PC-9 (cell line): ENCODE results near the gene TLR3. TPM values are rescaled to one million over a fixed set of nuclear protein-coding genes. Genes with fewer than 3 reads are reported as not detected.
"Not testable (repeated sequence)": the region's sequence is repeated elsewhere in the genome, so short reads cannot be mapped to it uniquely, and the experiment has no call there.

Experiments
- BruUV-seq: library from RNA; stranded (reverse); fragments of 400-500 nt; replicated peaks from 2 replicates; lab custom pipeline; 2021; lab: Mats Ljungman, UMichigan
- CTCF ChIA-PET: fragments of 300-600 bp; sonication (Branson Sonifier 250); formaldehyde crosslinking; loops from one replicate; lab custom pipeline; 2022; ENCODE audit warnings: antibody characterized with exemption; lab: Charles Lee
- POLR2A ChIA-PET: fragments of 300-600 bp; sonication (Branson Sonifier 250); formaldehyde crosslinking; loops from one replicate; lab custom pipeline; 2022; ENCODE audit warnings: antibody characterized with exemption; ENCODE audit not compliant: unreplicated experiment; lab: Charles Lee
- DNase-seq, 2 experiments: peaks; one replicate each; pipeline versions ENCODE4 v3.0.0 to v3.0.0-alpha.2; 2015 to 2022; ENCODE audit warnings: mixed read lengths in 1 of 2
- H2AFZ ChIP-seq: fragments of 200-600 bp; sonication (generic); 2 replicates; pipeline ENCODE4 v1.8.1; 2017; ENCODE audit warnings: antibody characterized with exemption
- H3F3A ChIP-seq: fragments of 200-600 bp; sonication (generic); 2 replicates; pipeline ENCODE4 v1.8.1; 2017; ENCODE audit warnings: antibody characterized with exemption, mild to moderate bottlenecking, low read depth; ENCODE audit not compliant: insufficient read depth
- H3K27ac ChIP-seq: fragments of 200-600 bp; sonication (generic); 2 replicates; pipeline ENCODE4 v1.6.1; 2016; ENCODE audit warnings: mixed run types
- H3K27me3 ChIP-seq: fragments of 200-600 bp; sonication (generic); 2 replicates; pipeline ENCODE4 v1.6.1; 2016; ENCODE audit warnings: low read depth, mixed run types; ENCODE audit not compliant: insufficient read depth
- H3K36me3 ChIP-seq: fragments of 200-600 bp; sonication (generic); 2 replicates; pipeline ENCODE4 v1.6.1; 2016; ENCODE audit warnings: low read depth, mixed run types
- H3K4me1 ChIP-seq: fragments of 200-600 bp; sonication (generic); replicated peaks from 2 replicates; pipeline ENCODE4 v1.6.1; 2016; ENCODE audit warnings: mixed run types; ENCODE audit not compliant: insufficient read depth
- H3K4me2 ChIP-seq: fragments of 200-600 bp; sonication (generic); 2 replicates; pipeline ENCODE4 v1.6.1; 2017; ENCODE audit warnings: mixed run types
- H3K4me3 ChIP-seq: fragments of 200-600 bp; sonication (generic); 2 replicates; pipeline ENCODE4 v1.6.1; 2016; ENCODE audit warnings: mixed run types
- H3K79me2 ChIP-seq: fragments of 200-600 bp; sonication (generic); 2 replicates; pipeline ENCODE4 v1.6.1; 2017; ENCODE audit warnings: low read depth, mixed run types
- H3K9me2 ChIP-seq: fragments of 200-600 bp; sonication (generic); 2 replicates; pipeline ENCODE4 v1.8.1; 2017; ENCODE audit warnings: mild to moderate bottlenecking; ENCODE audit not compliant: insufficient read depth
- H3K9me3 ChIP-seq: fragments of 200-600 bp; sonication (generic); 2 replicates; pipeline ENCODE4 v1.8.1; 2016; ENCODE audit warnings: low read depth; ENCODE audit not compliant: insufficient read depth
- H4K20me1 ChIP-seq: fragments of 200-600 bp; sonication (generic); 2 replicates; pipeline ENCODE4 v1.8.1; 2017; ENCODE audit not compliant: insufficient read depth
- CTCF ChIP-seq: fragments of 200-600 bp; sonication (generic); conservative IDR thresholded peaks from 2 replicates; pipeline ENCODE4 v1.6.1; 2017; ENCODE audit warnings: mixed run types, antibody characterized with exemption, mild to moderate bottlenecking, moderate library complexity
- EZH2 ChIP-seq: fragments of 200-600 bp; sonication (generic); IDR thresholded peaks from 2 replicates; pipeline ENCODE4 v1.8.0; 2017; ENCODE audit warnings: antibody characterized with exemption, low read depth
- intact Hi-C: fragments of 100-400 bp; cut with micrococcal nuclease; formaldehyde crosslinking; loops from one replicate; pipeline ENCODE4 v1.10.0; 2022; ENCODE audit not compliant: unreplicated experiment
- total RNA-seq: library from RNA; stranded (reverse); gene quantifications from 2 replicates; pipeline ENCODE4 v1.2.3, GENCODE V29; 2021

The TLR3 gene
- total RNA-seq, 1 experiment from 2014 or later, result 10.3 TPM

- no peak overlapping the region for H2AFZ ChIP-seq
- H3K36me3 ChIP-seq, result no peaks in the 10 kb centered on the region
- DNase-seq, result no peak
- intact Hi-C loops, result no loop called here
- H3K9me2 ChIP-seq, result no peaks in the 10 kb centered on the region
- no peak overlapping the region for H3K4me2 ChIP-seq
- H3K79me2 ChIP-seq, result no peaks in the 10 kb centered on the region
- H3F3A ChIP-seq, result no peaks in the 10 kb centered on the region
- BruUV-seq, result no TSS peak
- H3K4me3 ChIP-seq, result no peak overlapping the region
- TF ChIP-seq CTCF (no peak), EZH2 (no peak)
- POLR2A ChIA-PET, result no interaction called here
- CTCF ChIA-PET, result interaction anchor here (0.7 kb wide), 1 partner anchor 905 kb away, joined by 3 read pairs; no protein-coding TSS in a partner anchor
- no peaks in the 10 kb centered on the region for H3K4me1 ChIP-seq
- H3K9me3 ChIP-seq, result no peaks in the 10 kb centered on the region
- H3K27ac ChIP-seq, result no peak overlapping the region
- no peaks in the 10 kb centered on the region for H4K20me1 ChIP-seq
- H3K27me3 ChIP-seq, result no peaks in the 10 kb centered on the region
Observed at GRCh38 chr4:186040316-186040715, 28.6 kb upstream of the TLR3 start.

- H3K9me3 ChIP-seq, H3K9me2 ChIP-seq, H2AFZ ChIP-seq, BruUV-seq, H3F3A ChIP-seq, DNase-seq, H3K36me3 ChIP-seq, CTCF ChIA-PET, H3K27ac ChIP-seq, H3K4me1 ChIP-seq, POLR2A ChIA-PET, H4K20me1 ChIP-seq, H3K4me2 ChIP-seq, H3K79me2 ChIP-seq, H3K4me3 ChIP-seq, intact Hi-C loops, H3K27me3 ChIP-seq: not testable (repeated sequence)
Observed at GRCh38 chr4:186047501-186047900, 21.5 kb upstream of the TLR3 start.

GRCh38 chr4:186050135-186050534 lies 18.8 kb upstream of the TLR3 start:
- H3K27ac ChIP-seq, H3K4me1 ChIP-seq, intact Hi-C loops, H3K36me3 ChIP-seq, H4K20me1 ChIP-seq, H3K4me2 ChIP-seq, H3K27me3 ChIP-seq, H3K9me3 ChIP-seq, H3K79me2 ChIP-seq, CTCF ChIA-PET, POLR2A ChIA-PET, H3K4me3 ChIP-seq, H3K9me2 ChIP-seq, H3F3A ChIP-seq, H2AFZ ChIP-seq, BruUV-seq, DNase-seq: not testable (repeated sequence)

- no peaks in the 10 kb centered on the region for H3K79me2 ChIP-seq
- no peaks in the 10 kb centered on the region for H3K36me3 ChIP-seq
- POLR2A ChIA-PET, result no interaction called here
- H3K4me3 ChIP-seq, result no peak overlapping the region
- no peaks in the 10 kb centered on the region for H3K9me2 ChIP-seq
- no peak for TF ChIP-seq CTCF
- no peak for TF ChIP-seq EZH2
- no peaks in the 10 kb centered on the region for H3K4me1 ChIP-seq
- intact Hi-C loops, result no loop called here
- H3K9me3 ChIP-seq, result no peaks in the 10 kb centered on the region
- no peaks in the 10 kb centered on the region for H4K20me1 ChIP-seq
- H3F3A ChIP-seq, result no peaks in the 10 kb centered on the region
- no peak overlapping the region for H3K4me2 ChIP-seq
- H3K27ac ChIP-seq, result no peak overlapping the region
- no peak overlapping the region for H2AFZ ChIP-seq
- DNase-seq, result no peak
- H3K27me3 ChIP-seq, result no peaks in the 10 kb centered on the region; the same call in 1 of the 2 replicates
- CTCF ChIA-PET, result no interaction called here
- BruUV-seq, result no TSS peak
Observed at GRCh38 chr4:186051096-186051495, 17.9 kb upstream of the TLR3 start.
